ENCODE data around the gene CROCC2. TPM values are rescaled to one million over a fixed set of nuclear protein-coding genes. Genes with fewer than 3 reads are reported as not detected.
A peak's percentile ranks its signal among the peaks of the same experiment; 100 is the strongest.

Gene CROCC2
- total RNA-seq, 1 donor from 2014 or later = not detected

- Mint-ChIP-seq H3K36me3 (ENCODE audit: low read depth) (no peaks in the 10 kb centered on the region), H3K9me3 (no peaks in the 10 kb centered on the region), H3K4me3 (no peak overlapping the region), H3K27ac (ENCODE audit: unreplicated experiment) (no peak overlapping the region), H3K27me3 (ENCODE audit: low read depth) (peaks cover 3% of the 10 kb centered on the region), H3K4me1 (no peaks in the 10 kb centered on the region)
- no peak for TF ChIP-seq CTCF (conservative IDR thresholded peaks at IDR 0.05)
- no peak for DNase-seq (ENCODE audit: low read depth, low spot score)
Measured at GRCh38 chr2:240885566-240885965, 20.6 kb upstream of the CROCC2 start.

- no peak overlapping the region for H3K4me3 Mint-ChIP-seq
- no peak for DNase-seq (ENCODE audit: low read depth, low spot score)
- no peaks in the 10 kb centered on the region for H3K4me1 Mint-ChIP-seq
- H3K9me3 Mint-ChIP-seq = no peaks in the 10 kb centered on the region
- H3K27me3 Mint-ChIP-seq (ENCODE audit: low read depth) = peaks cover 3% of the 10 kb centered on the region
- TF ChIP-seq CTCF (conservative IDR thresholded peaks at IDR 0.05) = no peak
- H3K36me3 Mint-ChIP-seq (ENCODE audit: low read depth) = no peaks in the 10 kb centered on the region
- H3K27ac Mint-ChIP-seq (ENCODE audit: unreplicated experiment) = peak overlapping the region; percentile 36
Measured at GRCh38 chr2:240886023-240886565, 20.0 kb upstream of the CROCC2 start.

GRCh38 chr2:240886678-240887609, 19.2 kb upstream of the CROCC2 start:
- Mint-ChIP-seq H3K4me1 (no peaks in the 10 kb centered on the region), H3K4me3 (no peak overlapping the region), H3K27ac (ENCODE audit: unreplicated experiment) (no peak overlapping the region), H3K36me3 (ENCODE audit: low read depth) (no peaks in the 10 kb centered on the region), H3K9me3 (no peaks in the 10 kb centered on the region), H3K27me3 (ENCODE audit: low read depth) (peaks cover 2% of the 10 kb centered on the region)
- no peak for TF ChIP-seq CTCF (conservative IDR thresholded peaks at IDR 0.05)
- no peak for DNase-seq (ENCODE audit: low read depth, low spot score)

GRCh38 chr2:240887631-240888030, 18.5 kb upstream of the CROCC2 start:
- no peak for DNase-seq (ENCODE audit: low read depth, low spot score)
- Mint-ChIP-seq H3K27ac (ENCODE audit: unreplicated experiment) (no peak overlapping the region), H3K27me3 (ENCODE audit: low read depth) (no peaks in the 10 kb centered on the region), H3K4me1 (no peaks in the 10 kb centered on the region), H3K4me3 (no peak overlapping the region), H3K36me3 (ENCODE audit: low read depth) (no peaks in the 10 kb centered on the region), H3K9me3 (no peaks in the 10 kb centered on the region)
- TF ChIP-seq CTCF (conservative IDR thresholded peaks at IDR 0.05) = no peak

GRCh38 chr2:240888130-240888889, 17.8 kb upstream of the CROCC2 start:
- TF ChIP-seq CTCF (conservative IDR thresholded peaks at IDR 0.05) = no peak
- no peaks in the 10 kb centered on the region for H3K9me3 Mint-ChIP-seq
- H3K27ac Mint-ChIP-seq (ENCODE audit: unreplicated experiment) = no peak overlapping the region
- H3K4me3 Mint-ChIP-seq = no peak overlapping the region
- H3K4me1 Mint-ChIP-seq = no peaks in the 10 kb centered on the region
- H3K27me3 Mint-ChIP-seq (ENCODE audit: low read depth) = no peaks in the 10 kb centered on the region
- DNase-seq (ENCODE audit: low read depth, low spot score) = no peak
- H3K36me3 Mint-ChIP-seq (ENCODE audit: low read depth) = no peaks in the 10 kb centered on the region

Measured in neural crest cell (in vitro differentiated cells).